Measurements from ENCODE around the gene CCL11. TPM values are rescaled to one million over a fixed set of nuclear protein-coding genes. Genes with fewer than 3 reads are reported as not detected.

The CCL11 gene
- total RNA-seq, 2 donors from 2014 or later: 0.75 to 1.6 TPM

DNA sequence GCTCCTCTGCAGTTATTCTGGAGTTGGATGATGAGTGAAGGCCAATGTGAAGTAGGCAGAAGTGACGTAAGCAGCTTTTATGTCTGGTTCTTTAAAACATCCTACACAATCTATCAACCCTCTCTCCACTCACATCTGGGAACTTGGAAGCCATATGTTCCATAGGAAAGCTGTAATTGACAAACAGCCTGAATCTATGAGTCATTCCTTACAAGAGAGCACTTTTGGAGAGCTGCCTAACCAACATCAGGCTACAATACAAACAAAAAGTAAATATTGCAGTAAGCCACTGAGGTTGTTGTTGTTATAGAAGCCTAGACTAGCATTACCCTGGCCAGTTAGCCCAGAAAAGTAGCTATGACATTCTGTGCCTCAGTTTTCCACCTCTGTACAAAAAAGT is 9.7 kb upstream of the CCL11 start:
- Histone ChIP-seq H3K27ac (no peak overlapping the region), H3K4me3 (no peak overlapping the region), H3K27me3 (no peaks in the 10 kb centered on the region), H3K9me3 (no peaks in the 10 kb centered on the region), H3K36me3 (no peaks in the 10 kb centered on the region), H3K4me1 (no peaks in the 10 kb centered on the region)
- TF ChIP-seq, protein P1, sequence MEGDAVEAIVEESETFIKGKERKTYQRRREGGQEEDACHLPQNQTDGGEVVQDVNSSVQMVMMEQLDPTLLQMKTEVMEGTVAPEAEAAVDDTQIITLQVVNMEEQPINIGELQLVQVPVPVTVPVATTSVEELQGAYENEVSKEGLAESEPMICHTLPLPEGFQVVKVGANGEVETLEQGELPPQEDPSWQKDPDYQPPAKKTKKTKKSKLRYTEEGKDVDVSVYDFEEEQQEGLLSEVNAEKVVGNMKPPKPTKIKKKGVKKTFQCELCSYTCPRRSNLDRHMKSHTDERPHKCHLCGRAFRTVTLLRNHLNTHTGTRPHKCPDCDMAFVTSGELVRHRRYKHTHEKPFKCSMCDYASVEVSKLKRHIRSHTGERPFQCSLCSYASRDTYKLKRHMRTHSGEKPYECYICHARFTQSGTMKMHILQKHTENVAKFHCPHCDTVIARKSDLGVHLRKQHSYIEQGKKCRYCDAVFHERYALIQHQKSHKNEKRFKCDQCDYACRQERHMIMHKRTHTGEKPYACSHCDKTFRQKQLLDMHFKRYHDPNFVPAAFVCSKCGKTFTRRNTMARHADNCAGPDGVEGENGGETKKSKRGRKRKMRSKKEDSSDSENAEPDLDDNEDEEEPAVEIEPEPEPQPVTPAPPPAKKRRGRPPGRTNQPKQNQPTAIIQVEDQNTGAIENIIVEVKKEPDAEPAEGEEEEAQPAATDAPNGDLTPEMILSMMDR (IDR thresholded peaks at IDR 0.05): no peak
- DNase-seq (ENCODE audit: low spot score): no peak

DNA sequence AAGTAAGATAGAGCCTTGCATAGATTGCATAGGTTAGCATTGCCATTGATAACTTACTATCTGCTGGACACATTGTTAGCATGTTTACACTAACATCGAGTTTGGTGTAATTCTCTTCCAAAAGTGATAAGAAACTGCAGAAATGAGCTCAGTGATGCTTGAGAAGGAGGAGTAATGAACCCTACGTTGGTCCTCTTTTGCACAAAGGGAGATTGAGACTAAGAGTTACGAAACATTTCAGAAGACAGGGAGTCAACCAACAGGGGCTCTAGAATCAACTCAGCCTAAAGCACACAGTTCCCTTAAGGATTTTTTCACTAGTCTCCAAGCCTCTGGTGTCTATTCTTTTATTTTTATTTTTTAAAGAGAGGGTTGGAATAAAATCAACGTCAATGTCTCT is 8.7 kb upstream of the CCL11 start:
- TF ChIP-seq, protein P1 (IDR thresholded peaks at IDR 0.05): no peak
- H3K27ac ChIP-seq: no peak overlapping the region
- no peaks in the 10 kb centered on the region for H3K36me3 ChIP-seq
- no peak overlapping the region for H3K4me3 ChIP-seq
- no peaks in the 10 kb centered on the region for H3K27me3 ChIP-seq
- no peaks in the 10 kb centered on the region for H3K4me1 ChIP-seq
- no peak for DNase-seq (ENCODE audit: low spot score)
- no peaks in the 10 kb centered on the region for H3K9me3 ChIP-seq

DNA sequence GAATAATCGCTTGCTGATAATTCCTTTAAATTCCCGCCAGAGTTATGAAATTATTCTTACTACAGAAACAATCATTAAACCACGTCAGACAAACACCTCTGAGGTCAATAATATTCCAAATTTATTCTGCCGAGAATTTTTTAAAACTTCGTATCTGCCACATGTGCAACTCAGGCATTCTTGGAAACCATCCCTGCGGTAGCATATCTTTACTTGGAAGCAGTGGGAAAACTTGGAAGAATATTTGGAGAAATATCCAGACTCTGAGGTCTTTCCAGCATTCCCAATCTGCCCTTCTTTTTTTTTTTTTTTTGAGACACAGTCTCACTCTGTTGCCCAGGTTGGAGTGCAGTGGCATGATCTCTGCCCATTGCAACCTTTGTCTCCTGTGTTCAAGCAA is 2.0 kb upstream of the CCL11 start:
- H3K36me3 ChIP-seq: no peaks in the 10 kb centered on the region
- H3K4me3 ChIP-seq: no peak overlapping the region
- no peak overlapping the region for H3K27ac ChIP-seq

DNA sequence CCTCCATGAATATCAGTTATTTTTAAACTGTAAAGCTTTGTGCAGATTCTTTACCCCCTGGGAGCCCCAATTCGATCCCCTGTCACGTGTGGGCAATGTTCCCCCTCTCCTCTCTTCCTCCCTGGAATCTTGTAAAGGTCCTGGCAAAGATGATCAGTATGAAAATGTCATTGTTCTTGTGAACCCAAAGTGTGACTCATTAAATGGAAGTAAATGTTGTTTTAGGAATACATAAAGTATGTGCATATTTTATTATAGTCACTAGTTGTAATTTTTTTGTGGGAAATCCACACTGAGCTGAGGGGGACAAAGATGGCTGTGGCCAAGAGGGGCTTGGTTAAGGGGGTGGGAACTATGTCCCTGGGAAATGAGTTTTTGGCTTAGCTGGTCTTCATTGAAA is 2.3 kb downstream of the CCL11 start:
- TF ChIP-seq, protein P1 (IDR thresholded peaks at IDR 0.05): no peak
- H3K9me3 ChIP-seq: no peaks in the 10 kb centered on the region

More for the DNA sequence above, 2.0 kb upstream of the CCL11 start:
- Histone ChIP-seq H3K9me3 (no peaks in the 10 kb centered on the region), H3K27me3 (no peaks in the 10 kb centered on the region), H3K4me1 (no peaks in the 10 kb centered on the region)
- DNase-seq (ENCODE audit: low spot score): no peak
- TF ChIP-seq, protein P1 (IDR thresholded peaks at IDR 0.05): no peak

DNA sequence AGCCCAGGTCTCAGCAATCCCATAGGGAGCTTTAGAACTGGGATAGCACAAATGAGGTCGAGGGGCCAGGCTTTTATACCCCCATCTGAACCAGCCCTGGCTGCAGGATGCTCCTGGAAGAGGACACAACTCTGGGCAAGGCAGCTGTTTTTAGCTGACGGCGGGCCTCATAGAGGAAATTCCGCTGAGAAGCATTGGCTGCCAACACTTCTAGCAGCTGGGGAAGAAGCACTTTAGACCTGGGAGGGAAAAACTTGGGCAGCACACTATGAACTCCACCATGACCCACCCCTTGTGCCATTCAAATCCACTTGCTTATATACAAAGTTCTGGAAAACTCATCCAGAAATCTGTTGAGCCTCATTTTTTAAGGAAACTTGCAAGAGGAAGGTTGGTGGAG is 5.0 kb downstream of the CCL11 start:
- Histone ChIP-seq H3K27ac (no peak overlapping the region), H3K4me1 (no peaks in the 10 kb centered on the region), H3K4me3 (no peak overlapping the region), H3K27me3 (no peaks in the 10 kb centered on the region), H3K36me3 (no peaks in the 10 kb centered on the region), H3K9me3 (no peaks in the 10 kb centered on the region)
- no peak for DNase-seq (ENCODE audit: low spot score)
- TF ChIP-seq, protein P1 (IDR thresholded peaks at IDR 0.05): no peak

More for the DNA sequence above, 2.3 kb downstream of the CCL11 start:
- Histone ChIP-seq H3K4me3 (no peak overlapping the region), H3K4me1 (no peaks in the 10 kb centered on the region), H3K27ac (no peak overlapping the region), H3K27me3 (no peaks in the 10 kb centered on the region), H3K36me3 (no peaks in the 10 kb centered on the region)
- no peak for DNase-seq (ENCODE audit: low spot score)

DNA sequence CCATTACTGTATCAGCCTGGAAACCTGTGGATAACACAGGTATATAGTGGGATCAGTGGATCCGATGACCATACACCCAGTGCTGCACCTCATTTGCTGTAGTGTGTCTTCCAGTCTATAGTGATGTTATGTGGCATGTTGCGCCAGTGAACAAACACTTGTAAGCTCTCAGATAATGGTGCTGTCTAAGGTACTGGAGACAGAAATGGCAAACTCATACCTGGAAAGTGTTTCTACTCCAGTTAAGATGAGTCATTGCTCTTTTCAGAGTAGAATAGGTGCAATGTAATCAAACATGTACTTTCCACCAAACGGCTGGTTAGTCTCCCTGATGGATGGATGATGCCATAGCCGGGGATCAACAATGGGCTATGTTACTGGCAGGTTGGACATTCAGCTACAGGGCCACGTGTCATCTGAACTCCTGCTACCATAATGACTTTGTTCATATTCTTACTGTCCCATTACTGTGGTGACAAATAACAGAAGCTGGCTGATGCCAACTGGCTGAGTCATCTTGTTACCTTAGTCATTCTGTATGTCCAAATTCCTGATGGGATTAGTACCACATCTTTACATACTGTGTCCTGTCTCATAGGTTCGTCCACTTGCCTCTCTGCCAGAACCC is 6.3 kb downstream of the CCL11 start:
- no peaks in the 10 kb centered on the region for H3K4me1 ChIP-seq
- no peaks in the 10 kb centered on the region for H3K27me3 ChIP-seq
- H3K4me3 ChIP-seq: no peak overlapping the region
- no peaks in the 10 kb centered on the region for H3K9me3 ChIP-seq
- no peak for DNase-seq (ENCODE audit: low spot score)
- no peak overlapping the region for H3K27ac ChIP-seq
- TF ChIP-seq, protein P1 (IDR thresholded peaks at IDR 0.05): no peak
- no peaks in the 10 kb centered on the region for H3K36me3 ChIP-seq

Data from right atrium auricular region (tissue), 2 donors.